AG09309 (cell line): ENCODE results near the gene SFXN5.
"Not testable (repeated sequence)": the region's sequence is repeated elsewhere in the genome, so short reads cannot be mapped to it uniquely, and the experiment has no call there.

Experiments used
- DNase-seq: peaks from one replicate; pipeline ENCODE4 v3.0.0-alpha.2; 2010; ENCODE audit warnings: low read depth
- H3K4me3 ChIP-seq: 2 replicates; pipeline ENCODE4 v1.5.1; 2011; ENCODE audit warnings: mild to moderate bottlenecking, low read depth, low read length, moderate library complexity; ENCODE audit not compliant: control insufficient read depth
- CTCF ChIP-seq: IDR thresholded peaks from 2 replicates; pipeline ENCODE4 v1.5.1; 2011; ENCODE audit warnings: mild to moderate bottlenecking, low read depth, low read length, inconsistent platforms; ENCODE audit not compliant: insufficient read depth, control insufficient read depth; ENCODE audit errors: missing control alignments

Gene SFXN5

GRCh38 chr2:73069855-73070642 lies 1.5 kb downstream of the SFXN5 start:
- peak overlapping the region; percentile 83 for H3K4me3 ChIP-seq
- no peak for DNase-seq
- TF ChIP-seq CTCF = no peak

- H3K4me3 ChIP-seq = peak overlapping the region; percentile 83; the same call in 1 of the 2 replicates
- no peak for TF ChIP-seq CTCF
- DNase-seq = no peak
Observed at GRCh38 chr2:73069041-73069854, 2.3 kb downstream of the SFXN5 start.

- DNase-seq = no peak
- no peak overlapping the region for H3K4me3 ChIP-seq
- no peak for TF ChIP-seq CTCF
Observed at GRCh38 chr2:73068147-73068546, 3.4 kb downstream of the SFXN5 start.

- no peak overlapping the region for H3K4me3 ChIP-seq
- no peak for DNase-seq
- no peak for TF ChIP-seq CTCF
Observed at GRCh38 chr2:73067043-73067442, 4.5 kb downstream of the SFXN5 start.

GRCh38 chr2:73065070-73065469 lies 6.4 kb downstream of the SFXN5 start:
- not testable (repeated sequence) for DNase-seq, H3K4me3 ChIP-seq

GRCh38 chr2:73063909-73064875 lies 7.3 kb downstream of the SFXN5 start:
- DNase-seq = peak; percentile 46
- no peak overlapping the region for H3K4me3 ChIP-seq
- no peak for TF ChIP-seq CTCF
